RCC 7860 (cell line): ENCODE measurements around the gene DCBLD1.
"Not testable (repeated sequence)": the region's sequence is repeated elsewhere in the genome, so short reads cannot be mapped to it uniquely, and the experiment has no call there.

ENCODE experiments used
- DNase-seq: peaks from one replicate; pipeline ENCODE4 v3.0.0-alpha.2; 2015; ENCODE audit warnings: low spot score
- FAIRE-seq: peaks from 2 replicates; lab custom pipeline; 2012; peaks lifted over from hg19 to GRCh38; lab: Jason Lieb, UNC

Gene DCBLD1

DNA sequence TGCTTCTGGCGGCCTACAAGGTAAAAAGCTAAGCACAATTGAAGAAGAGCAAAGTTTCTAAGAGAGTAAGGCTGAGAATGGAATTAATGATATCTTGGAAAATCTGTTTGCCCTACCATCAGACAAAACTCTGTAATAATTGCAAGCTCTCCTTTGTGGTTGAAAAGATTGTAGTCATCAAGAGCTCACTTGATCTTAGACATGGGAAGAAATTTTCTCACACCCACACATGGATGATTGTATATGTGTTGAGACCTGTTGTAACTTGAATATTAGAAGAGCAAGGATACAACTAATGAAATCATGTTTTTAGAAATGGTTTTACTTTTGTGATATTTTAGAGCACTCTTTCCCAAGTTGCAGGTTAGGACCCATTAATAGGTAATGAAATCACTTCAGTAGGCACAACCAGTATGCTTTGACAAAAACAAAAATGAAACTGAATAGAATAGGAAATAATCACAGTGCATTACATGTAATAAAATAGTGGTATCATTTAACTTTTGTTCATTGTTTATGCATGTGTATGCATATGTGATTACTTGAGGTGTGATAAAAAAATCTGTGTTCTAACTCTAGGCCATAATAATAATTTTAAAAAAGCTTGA, 14.0 kb downstream of the DCBLD1 start:
- FAIRE-seq, result peak; percentile 74
- peak; percentile 37 for DNase-seq

- DNase-seq (no peak), FAIRE-seq (no peak)
Observed at GRCh38 chr6:117497237-117497636, 14.8 kb downstream of the DCBLD1 start.

DNA sequence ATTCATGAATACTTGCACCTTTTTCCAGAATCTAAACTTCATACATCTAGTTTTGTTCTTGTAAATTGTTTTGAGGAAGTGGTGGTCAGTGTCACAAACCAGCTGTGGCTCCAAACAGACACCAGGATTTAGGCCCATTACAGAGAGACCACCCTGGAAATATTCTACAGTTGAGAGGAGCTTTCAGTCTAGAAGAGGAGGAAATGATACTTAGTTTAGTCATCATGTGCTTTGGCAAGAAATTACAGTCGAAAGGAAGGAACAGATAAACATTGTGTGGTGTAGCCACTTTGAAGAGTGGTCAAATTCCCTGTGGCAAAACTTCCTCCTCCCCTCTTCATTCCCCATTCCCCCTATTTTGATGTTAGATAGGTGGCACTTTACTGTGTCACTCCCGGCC, 15.7 kb downstream of the DCBLD1 start:
- peak; percentile 72 for DNase-seq
- FAIRE-seq, result peak; percentile 83

- FAIRE-seq (no peak), DNase-seq (no peak)
Observed at GRCh38 chr6:117501722-117502121, 19.2 kb downstream of the DCBLD1 start.

- FAIRE-seq, result no peak
- no peak for DNase-seq
Observed at GRCh38 chr6:117502580-117502979, 20.1 kb downstream of the DCBLD1 start.

DNA sequence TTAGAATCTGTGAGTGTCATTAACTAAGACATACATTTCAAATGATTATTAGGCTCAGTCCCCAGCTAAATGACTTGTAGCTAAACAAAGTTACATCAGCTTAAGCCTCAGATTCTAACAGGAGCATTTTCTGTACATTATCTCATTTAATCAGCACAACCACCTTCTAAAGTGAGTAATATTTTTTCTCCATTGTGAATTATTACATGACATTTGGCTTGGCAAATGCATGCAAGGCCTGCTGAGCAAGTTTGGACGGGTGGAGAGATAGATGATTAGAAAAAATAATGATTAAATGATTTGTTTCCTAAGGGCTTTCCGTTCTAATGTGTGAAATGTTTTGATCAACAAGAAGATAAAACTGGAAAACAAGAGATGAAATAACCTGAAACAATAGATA, 20.7 kb downstream of the DCBLD1 start:
- FAIRE-seq, result no peak
- no peak for DNase-seq

DNA sequence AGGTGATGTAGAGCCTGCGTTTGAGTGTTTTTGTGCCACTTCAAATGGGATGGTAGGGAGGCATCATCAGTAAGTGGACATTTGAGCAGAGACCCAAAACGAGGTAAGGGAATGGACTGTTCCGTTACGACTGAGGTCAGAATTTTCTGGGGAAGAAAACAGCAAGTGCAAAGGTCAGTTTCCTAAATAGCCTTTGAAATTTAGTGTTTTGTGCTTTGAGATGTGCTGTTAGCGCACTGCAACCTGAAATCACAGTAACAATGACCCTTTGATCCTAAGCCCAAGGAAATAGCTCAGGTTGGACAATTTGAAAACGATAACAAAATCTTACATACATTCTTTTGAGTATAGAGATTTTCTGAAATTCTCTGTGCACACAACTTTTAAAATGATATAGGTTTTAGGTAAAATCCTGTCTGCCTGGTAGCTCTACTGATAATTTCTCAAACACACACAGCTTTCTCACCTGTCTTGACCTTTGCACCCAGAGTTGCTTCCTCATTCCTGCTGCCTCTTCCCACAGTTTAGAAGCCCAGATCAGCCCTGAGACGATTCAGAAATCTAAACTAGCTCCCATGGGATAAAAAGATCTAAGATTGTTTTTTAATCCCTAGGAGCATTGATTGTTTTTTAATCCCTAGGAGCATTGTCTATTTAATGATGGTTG, 22.1 kb downstream of the DCBLD1 start:
- no peak for DNase-seq
- no peak for FAIRE-seq

- FAIRE-seq (no peak), DNase-seq (no peak)
Observed at GRCh38 chr6:117505311-117505710, 22.8 kb downstream of the DCBLD1 start.

GRCh38 chr6:117506180-117506835, 23.8 kb downstream of the DCBLD1 start:
- FAIRE-seq (no peak), DNase-seq (no peak)

GRCh38 chr6:117506907-117507306, 24.4 kb downstream of the DCBLD1 start:
- FAIRE-seq, result no peak
- no peak for DNase-seq

- no peak for DNase-seq
- no peak for FAIRE-seq
Observed at GRCh38 chr6:117508450-117508971, 26.0 kb downstream of the DCBLD1 start.

- no peak for FAIRE-seq
- DNase-seq, result no peak
Observed at GRCh38 chr6:117509021-117509420, 26.5 kb downstream of the DCBLD1 start.

- DNase-seq (no peak), FAIRE-seq (no peak)
Observed at GRCh38 chr6:117512056-117512828, 29.8 kb downstream of the DCBLD1 start.

DNA sequence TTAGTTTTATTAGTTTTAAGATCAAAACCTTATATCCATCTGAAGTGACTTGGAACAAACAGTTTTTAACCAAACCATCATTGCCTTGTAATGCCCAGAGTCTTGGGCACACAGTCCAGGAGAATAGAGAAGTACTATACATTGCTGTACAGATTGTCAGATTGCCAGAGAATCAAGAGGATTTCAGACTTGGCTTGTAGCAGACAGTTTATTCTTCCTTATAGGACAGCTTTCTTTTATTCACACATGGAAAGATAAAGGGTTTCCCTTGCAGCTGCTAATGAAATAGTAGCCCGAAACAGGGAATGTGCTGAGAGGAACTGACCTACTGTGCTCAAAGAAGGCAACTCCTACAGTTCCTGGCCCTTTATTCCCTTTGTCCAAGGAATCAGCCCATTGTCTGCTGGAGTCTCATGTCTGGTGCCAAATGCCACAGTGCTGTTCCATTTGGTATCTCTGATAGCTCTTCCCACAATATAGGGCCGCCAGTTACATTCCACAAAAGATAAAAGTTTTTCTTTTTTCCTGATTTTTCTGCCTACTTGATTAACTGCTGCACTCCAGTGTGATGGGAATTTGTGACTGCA, 30.6 kb downstream of the DCBLD1 start:
- DNase-seq, result no peak
- no peak for FAIRE-seq

GRCh38 chr6:117513778-117514365, 31.4 kb downstream of the DCBLD1 start:
- DNase-seq (no peak), FAIRE-seq (no peak)

DNA sequence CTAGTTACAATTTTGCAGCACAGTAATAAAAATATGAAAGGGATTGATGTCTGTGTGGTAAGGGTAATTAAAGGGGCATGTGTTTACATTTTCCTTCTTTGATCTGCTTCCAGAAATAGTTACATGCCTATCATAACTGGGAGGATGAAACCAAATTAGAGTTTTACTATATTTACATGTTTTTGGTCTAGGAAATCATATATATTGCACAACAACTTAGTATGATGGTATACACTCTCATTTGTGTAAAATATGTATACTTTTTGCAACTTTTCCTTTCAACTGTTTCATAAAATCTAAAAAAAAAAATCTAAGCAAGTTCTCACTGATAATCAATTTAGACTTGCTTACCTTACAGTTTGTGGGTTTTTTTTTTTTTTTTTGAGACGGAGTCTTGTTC, 32.2 kb downstream of the DCBLD1 start:
- FAIRE-seq (no peak), DNase-seq (no peak)

GRCh38 chr6:117515326-117515725, 32.9 kb downstream of the DCBLD1 start:
- FAIRE-seq (no peak), DNase-seq (no peak)

- not testable (repeated sequence) for DNase-seq, FAIRE-seq
Observed at GRCh38 chr6:117517995-117518394, 35.5 kb downstream of the DCBLD1 start.

DNA sequence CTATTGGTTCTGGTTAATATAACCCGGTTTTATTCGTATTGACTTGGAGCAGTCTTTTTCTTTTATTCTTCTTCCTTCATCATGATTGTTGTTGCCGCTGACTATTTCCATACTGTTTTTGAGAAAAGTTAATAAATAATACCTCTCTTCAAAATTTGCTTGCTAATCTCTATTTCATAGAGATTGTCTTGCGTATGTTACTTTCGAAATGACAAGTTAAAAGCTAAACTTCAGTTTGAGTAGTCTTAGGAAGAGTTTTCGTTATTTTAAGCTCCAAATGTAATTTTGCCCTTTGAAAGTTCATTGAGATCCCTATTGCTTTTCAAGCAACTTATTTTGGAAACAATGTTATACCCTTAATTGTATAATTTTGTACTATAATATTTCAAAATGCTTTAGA, 36.4 kb downstream of the DCBLD1 start:
- DNase-seq, result no peak
- no peak for FAIRE-seq

DNA sequence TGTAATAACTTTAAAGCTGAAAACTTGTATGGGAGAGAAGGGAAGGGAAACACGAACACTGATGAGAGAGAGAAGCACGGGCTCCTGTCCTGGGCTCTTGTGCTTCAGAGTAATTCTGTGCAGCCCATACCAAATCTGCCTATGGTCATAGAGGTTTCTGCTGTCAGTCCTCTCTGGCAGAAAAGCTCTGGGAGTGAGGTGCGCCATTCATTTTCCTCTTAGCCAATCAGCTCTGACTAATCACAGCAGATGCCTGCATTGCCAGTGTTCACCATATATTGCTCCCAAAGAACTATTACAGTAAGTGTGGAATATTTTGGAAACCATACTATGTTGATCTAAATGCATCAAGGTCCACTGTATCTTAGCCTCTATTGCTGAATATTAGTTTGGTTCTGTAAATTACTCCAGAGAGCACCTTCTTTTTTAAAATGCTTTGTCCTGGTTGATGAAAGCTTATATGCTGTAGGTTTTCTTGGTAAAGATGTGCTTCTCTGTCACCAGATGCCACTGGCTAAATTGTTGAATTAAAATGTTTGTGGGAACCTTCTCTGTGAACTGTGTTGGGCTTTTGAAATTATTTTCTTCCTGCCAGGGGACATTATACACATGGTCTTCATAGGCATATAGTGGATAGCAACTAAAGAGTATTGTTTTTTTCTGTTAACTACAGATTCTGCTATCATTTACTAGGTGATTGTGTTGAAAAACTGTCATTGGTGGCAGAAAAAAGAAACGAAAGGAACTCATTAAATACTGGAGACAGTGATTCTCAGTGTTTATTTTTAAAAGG, 38.3 kb downstream of the DCBLD1 start:
- FAIRE-seq (no peak), DNase-seq (no peak)
